GM12878 (cell line): ENCODE data around the gene CDC14A. TPM values are rescaled to one million over a fixed set of nuclear protein-coding genes. Genes with fewer than 3 reads are reported as not detected.

Source experiments
- ATAC-seq: fragments of 200-7000 bp; cut with Tn5 transposase; 3 replicates; pipeline ENCODE4 v1.9.1; 2020; ENCODE audit warnings: mild to moderate bottlenecking, moderate library complexity
- BruUV-seq: library from RNA; stranded (reverse); fragments of 400-500 nt; replicated peaks from 2 replicates; lab custom pipeline; 2021; lab: Mats Ljungman, UMichigan
- CTCF ChIA-PET: fragments of 300-600 bp; sonication (Branson Sonifier 250); formaldehyde crosslinking; extraction: SDS; loops from one replicate; lab custom pipeline; 2021; ENCODE audit warnings: inconsistent platforms; lab: Yijun Ruan, JAX
- POLR2A ChIA-PET: fragments of 350-600 bp; formaldehyde crosslinking; extraction: SDS; loops from one replicate; lab custom pipeline; 2021; ENCODE audit warnings: inconsistent platforms; lab: Charles Lee
- RAD21 ChIA-PET: fragments of 300-600 bp; sonication (Branson Sonifier 250); formaldehyde crosslinking; loops from one replicate; lab custom pipeline; 2023; ENCODE audit warnings: antibody characterized with exemption; ENCODE audit not compliant: unreplicated experiment; lab: Charles Lee
- SMC1A ChIA-PET: fragments of 300-600 bp; sonication (Branson Sonifier 250); formaldehyde crosslinking; loops from one replicate; lab custom pipeline; 2023; ENCODE audit not compliant: unreplicated experiment, uncharacterized antibody; lab: Charles Lee
- DNase-seq: peaks from one replicate; pipeline ENCODE4 v3.0.0-alpha.2; 2011; ENCODE audit warnings: low read depth, low spot score
- FAIRE-seq: peaks from 3 replicates; lab custom pipeline; 2011; peaks lifted over from hg19 to GRCh38; lab: Jason Lieb, UNC
- H2AFZ ChIP-seq: 2 replicates; pipeline ENCODE4 v1.6.0; 2011; ENCODE audit warnings: low read depth, low read length, control low read depth; ENCODE audit not compliant: control insufficient read depth
- H3K27ac ChIP-seq: 2 replicates; pipeline ENCODE4 v1.5.1; 2011; ENCODE audit warnings: control low read depth; ENCODE audit not compliant: control insufficient read depth, insufficient read depth
- H3K27me3 ChIP-seq, 2 experiments: replicated peaks in 1 of 2; 2 replicates each; pipeline versions ENCODE4 v1.6.0 to v1.6.1; 2011; ENCODE audit warnings: low read length in 1 of 2; ENCODE audit not compliant: control insufficient read depth in 2 of 2, insufficient read depth in 2 of 2
- H3K36me3 ChIP-seq, 2 experiments: 2 replicates each; pipeline ENCODE4 v1.5.1; 2011; ENCODE audit warnings: low read length in 1 of 2; ENCODE audit not compliant: control insufficient read depth in 2 of 2, insufficient read depth in 2 of 2
- H3K4me1 ChIP-seq: 2 replicates; pipeline ENCODE4 v1.6.1; 2011; ENCODE audit warnings: mild to moderate bottlenecking, low read length, moderate library complexity, mixed read lengths; ENCODE audit not compliant: control insufficient read depth, insufficient read depth
- H3K4me2 ChIP-seq: 2 replicates; pipeline ENCODE4 v1.6.0; 2011; ENCODE audit warnings: control low read depth; ENCODE audit not compliant: control insufficient read depth, insufficient read depth
- H3K4me3 ChIP-seq: fragments of 200-600 bp; sonication (generic); 2 replicates; pipeline ENCODE4 v1.5.1; 2016
- H3K79me2 ChIP-seq: 2 replicates; pipeline ENCODE4 v1.6.0; 2011; ENCODE audit warnings: low read length; ENCODE audit not compliant: control insufficient read depth, insufficient read depth
- H3K9ac ChIP-seq: 2 replicates; pipeline ENCODE4 v1.8.0; 2011; ENCODE audit warnings: low read length, control low read depth, mixed read lengths; ENCODE audit not compliant: control insufficient read depth, insufficient read depth
- H3K9me3 ChIP-seq: replicated peaks from 3 replicates; pipeline ENCODE4 v1.5.1; 2011; ENCODE audit warnings: mild to moderate bottlenecking, low read length; ENCODE audit not compliant: control insufficient read depth, insufficient read depth
- H4K20me1 ChIP-seq: 2 replicates; pipeline ENCODE4 v1.6.0; 2011; ENCODE audit not compliant: control insufficient read depth, insufficient read depth
- FOS ChIP-seq: IDR thresholded peaks from 3 replicates; pipeline ENCODE4 v1.6.1; 2011; ENCODE audit warnings: borderline replicate concordance; ENCODE audit not compliant: insufficient read length; ENCODE audit errors: extremely low read depth
- FOXK2 ChIP-seq: fragments of 450-650 bp; IDR thresholded peaks from 2 replicates; pipeline ENCODE4 v1.6.1; 2017; ENCODE audit warnings: mild to moderate bottlenecking, moderate library complexity
- HDGF ChIP-seq: fragments of 450-650 bp; IDR thresholded peaks from 2 replicates; pipeline ENCODE4 v1.6.1; 2016; ENCODE audit warnings: antibody characterized with exemption
- IRF4 ChIP-seq: IDR thresholded peaks from 2 replicates; pipeline ENCODE4 v1.6.1; 2011; ENCODE audit warnings: low read depth, low read length
- NR2C2 ChIP-seq: IDR thresholded peaks from 2 replicates; pipeline ENCODE4 v1.6.1; 2011; ENCODE audit warnings: borderline replicate concordance, low read depth; ENCODE audit not compliant: control insufficient read depth, insufficient read length
- PAX5 ChIP-seq: IDR thresholded peaks from 2 replicates; pipeline ENCODE4 v1.6.1; 2011; ENCODE audit warnings: low read depth, low read length, borderline replicate concordance
- RFX5 ChIP-seq: IDR thresholded peaks from 2 replicates; pipeline ENCODE4 v1.6.1; 2011; ENCODE audit warnings: low read depth, low read length, improper control_type of control experiment
- WRNIP1 ChIP-seq: IDR thresholded peaks from 2 replicates; pipeline ENCODE4 v1.6.1; 2011; ENCODE audit warnings: low read depth, low read length, improper control_type of control experiment, borderline replicate concordance
- ZNF274 ChIP-seq: IDR thresholded peaks from one replicate; pipeline ENCODE4 v1.8.0; 2011; ENCODE audit not compliant: insufficient read length, insufficient read depth
- WGBS: methylation state at CpG from one replicate; pipeline ENCODE4 v1.1.6; 2016; ENCODE audit warnings: low lambda C conversion rate; ENCODE audit not compliant: insufficient replicate concordance, insufficient coverage; ENCODE audit errors: missing lambda C conversion rate; 5-methylcytosine and 5-hydroxymethylcytosine counted together
- in situ Hi-C: fragments of 300-500 bp; cut with MboI; formaldehyde crosslinking; loops from 9 replicates; pipeline ENCODE4 v1.14.3; 2018; ENCODE audit warnings: mixed read lengths
- intact Hi-C: fragments of 100-400 bp; cut with micrococcal nuclease; formaldehyde crosslinking; loops from one replicate; pipeline ENCODE4 v1.14.2; 2022; ENCODE audit not compliant: unreplicated experiment
- polyA plus RNA-seq, 11 experiments: library from polyadenylated mRNA; depleted of rRNA in 4 of 11; unstranded in 6 of 11; stranded (reverse) in 5 of 11; fragments of >200 nt; fragmentation: Nextera tagmentation in 4 of 11; fragmentation: Illumina TruSeq in 1 of 11; extraction: Ambion mirVana in 4 of 11; extraction: Trizol in 1 of 11; gene quantifications; 1 replicate in 1 of 11; 2 replicates in 10 of 11; pipeline versions ENCODE4 v1.2.1 to v1.2.3, GENCODE V29; 2011 to 2016; ENCODE audit warnings: inconsistent platforms in 2 of 11, missing spikeins in 2 of 11, low read depth in 1 of 11
- total RNA-seq, 4 experiments: library from RNA; depleted of rRNA in 3 of 4; stranded (reverse); fragments of >200 nt in 3 of 4; fragmentation: Illumina TruSeq in 1 of 4; extraction: Trizol in 1 of 4; gene quantifications; 2 replicates each; pipeline versions ENCODE4 v1.2.1 to v1.2.3, GENCODE V29; 2013 to 2021
- TF ChIP-seq, protein P1 (sequence below): IDR thresholded peaks from 2 replicates; pipeline ENCODE4 v1.6.1; 2011; ENCODE audit warnings: mild to moderate bottlenecking, low read depth, low read length, moderate library complexity; ENCODE audit not compliant: insufficient replicate concordance
- TF ChIP-seq, protein P2 (sequence below): IDR thresholded peaks from 2 replicates; pipeline ENCODE4 v1.6.1; 2012; ENCODE audit warnings: mild to moderate bottlenecking, low read depth, low read length

CDC14A gene
- total and polyA plus RNA-seq, 10 of the 15 experiments (the other 5 are each of a cell fraction or from before 2014, with no cell fraction given), result 1.5 to 7.1 (median 5.5) TPM

DNA sequence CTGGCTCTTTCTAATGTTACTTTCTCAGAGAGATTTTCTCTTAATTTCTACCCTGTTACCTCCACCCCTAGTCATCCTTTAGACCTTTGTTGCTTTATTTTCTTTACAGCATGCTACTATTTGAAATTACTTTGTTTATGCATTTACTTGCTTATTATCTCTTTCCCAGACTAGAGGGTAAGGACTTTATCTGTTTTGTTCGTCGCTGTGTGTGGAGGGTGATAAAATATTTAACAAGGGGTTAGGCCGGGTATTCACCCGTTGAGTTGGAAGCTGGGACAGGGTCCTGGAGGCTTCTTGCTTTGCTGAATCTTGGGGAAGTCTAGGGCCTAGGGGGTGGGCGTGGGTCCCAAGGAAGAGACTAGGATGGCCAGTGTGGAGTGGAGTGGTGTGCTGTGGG is 43.6 kb downstream of the CDC14A start:
- POLR2A ChIA-PET, result interaction anchor here (0.9 kb wide), 1 partner anchor 19 kb away, joined by 3 read pairs; no protein-coding TSS in a partner anchor
- TF ChIP-seq, protein P1, sequence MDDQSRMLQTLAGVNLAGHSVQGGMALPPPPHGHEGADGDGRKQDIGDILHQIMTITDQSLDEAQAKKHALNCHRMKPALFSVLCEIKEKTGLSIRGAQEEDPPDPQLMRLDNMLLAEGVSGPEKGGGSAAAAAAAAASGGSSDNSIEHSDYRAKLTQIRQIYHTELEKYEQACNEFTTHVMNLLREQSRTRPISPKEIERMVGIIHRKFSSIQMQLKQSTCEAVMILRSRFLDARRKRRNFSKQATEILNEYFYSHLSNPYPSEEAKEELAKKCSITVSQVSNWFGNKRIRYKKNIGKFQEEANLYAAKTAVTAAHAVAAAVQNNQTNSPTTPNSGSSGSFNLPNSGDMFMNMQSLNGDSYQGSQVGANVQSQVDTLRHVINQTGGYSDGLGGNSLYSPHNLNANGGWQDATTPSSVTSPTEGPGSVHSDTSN, result no peak
- TF ChIP-seq IRF4, result no peak
- H3K9ac ChIP-seq, result no peak overlapping the region
- H3K79me2 ChIP-seq, result no peaks in the 10 kb centered on the region
- peaks cover 0 to 3% of the 10 kb centered on the region in 2 experiments; a peak in 2 of 4 replicates for H3K36me3 ChIP-seq
- no peaks in the 10 kb centered on the region for H4K20me1 ChIP-seq
- no peak overlapping the region for H2AFZ ChIP-seq
- in situ Hi-C loops, result no loop called here
- ATAC-seq (no peak), DNase-seq (no peak), FAIRE-seq (no peak)
- H3K4me1 ChIP-seq, result no peaks in the 10 kb centered on the region
- no peaks in the 10 kb centered on the region for H3K9me3 ChIP-seq
- SMC1A ChIA-PET, result interaction anchor here (1.0 to 3.3 kb wide), 7 partner anchors 9 to 113 kb away, joined by 3 to 18 read pairs (median 6); partner anchors contain the start of gene CDC14A
- no peak overlapping the region for H3K27ac ChIP-seq
- intact Hi-C loops, result no loop called here
- no peak overlapping the region for H3K4me3 ChIP-seq
- 83% methylated on average over 5 of the region's 5 CpGs for WGBS
- no TSS peak for BruUV-seq
- CTCF ChIA-PET, result interaction anchor here (0.6 to 2.3 kb wide), 8 partner anchors 13 to 339 kb away, joined by 3 to 9 read pairs (median 6); partner anchors contain the start of gene CDC14A
- no peak overlapping the region for H3K4me2 ChIP-seq
- RAD21 ChIA-PET, result interaction anchor here (0.7 to 1.0 kb wide), 2 partner anchors 10 to 327 kb away, joined by 3 read pairs; no protein-coding TSS in a partner anchor
- no peaks in the 10 kb centered on the region for H3K27me3 ChIP-seq

DNA sequence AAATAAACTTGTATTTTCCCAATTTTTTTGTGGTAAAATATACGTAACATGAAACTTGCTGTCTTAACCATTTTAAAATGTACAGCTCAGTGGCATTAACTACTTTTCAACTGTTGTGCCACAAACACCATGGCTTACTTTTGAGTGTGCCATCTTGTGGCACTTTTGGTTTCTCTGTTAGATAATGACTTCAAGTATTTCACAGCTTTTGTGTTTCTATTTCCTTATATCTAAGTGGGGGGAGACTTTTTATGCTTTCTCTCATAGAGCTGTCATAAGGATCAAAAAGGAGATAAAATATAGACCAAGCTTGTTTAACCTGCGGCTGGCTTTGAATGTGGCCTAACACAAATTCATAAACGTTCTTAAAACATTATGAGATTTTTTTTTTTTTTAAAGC is 44.3 kb downstream of the CDC14A start:
- Histone ChIP-seq H3K79me2 (no peaks in the 10 kb centered on the region), H3K9me3 (no peaks in the 10 kb centered on the region), H2AFZ (no peak overlapping the region), H4K20me1 (no peaks in the 10 kb centered on the region), H3K4me3 (no peak overlapping the region), H3K27ac (no peak overlapping the region), H3K9ac (no peak overlapping the region), H3K36me3 (peaks cover 0 to under 1% of the 10 kb centered on the region in 2 experiments; a peak in 2 of 4 replicates), H3K4me1 (no peaks in the 10 kb centered on the region), H3K27me3 (no peaks in the 10 kb centered on the region), H3K4me2 (no peak overlapping the region)
- POLR2A ChIA-PET, result interaction anchor here (0.9 to 1.9 kb wide), 4 partner anchors 11 to 41 kb away, joined by 3 to 8 read pairs (median 4); no protein-coding TSS in a partner anchor
- no TSS peak for BruUV-seq
- FAIRE-seq (peak; percentile 31), DNase-seq (no peak), ATAC-seq (peak; percentile 48)
- RAD21 ChIA-PET, result interaction anchor here (0.7 to 1.2 kb wide), 4 partner anchors 10 to 62 kb away, joined by 3 to 4 read pairs (median 3); no protein-coding TSS in a partner anchor
- CTCF ChIA-PET, result interaction anchor here (0.8 to 1.9 kb wide), 15 partner anchors 8 to 129 kb away, joined by 3 to 9 read pairs (median 3); partner anchors contain the start of gene CDC14A
- 95% methylated on average over 3 of the region's 3 CpGs for WGBS
- intact Hi-C loops (no loop called here), in situ Hi-C loops (no loop called here)
- SMC1A ChIA-PET, result interaction anchor here (0.7 to 3.3 kb wide), 11 partner anchors 10 to 618 kb away, joined by 3 to 18 read pairs (median 4); partner anchors contain the start of gene CDC14A
- TF ChIP-seq HDGF (no peak), FOXK2 (no peak), RFX5 (no peak), NR2C2 (no peak), FOS (no peak), ZNF274 (no peak), WRNIP1 (no peak), PAX5 (no peak)
- TF ChIP-seq, protein P2, sequence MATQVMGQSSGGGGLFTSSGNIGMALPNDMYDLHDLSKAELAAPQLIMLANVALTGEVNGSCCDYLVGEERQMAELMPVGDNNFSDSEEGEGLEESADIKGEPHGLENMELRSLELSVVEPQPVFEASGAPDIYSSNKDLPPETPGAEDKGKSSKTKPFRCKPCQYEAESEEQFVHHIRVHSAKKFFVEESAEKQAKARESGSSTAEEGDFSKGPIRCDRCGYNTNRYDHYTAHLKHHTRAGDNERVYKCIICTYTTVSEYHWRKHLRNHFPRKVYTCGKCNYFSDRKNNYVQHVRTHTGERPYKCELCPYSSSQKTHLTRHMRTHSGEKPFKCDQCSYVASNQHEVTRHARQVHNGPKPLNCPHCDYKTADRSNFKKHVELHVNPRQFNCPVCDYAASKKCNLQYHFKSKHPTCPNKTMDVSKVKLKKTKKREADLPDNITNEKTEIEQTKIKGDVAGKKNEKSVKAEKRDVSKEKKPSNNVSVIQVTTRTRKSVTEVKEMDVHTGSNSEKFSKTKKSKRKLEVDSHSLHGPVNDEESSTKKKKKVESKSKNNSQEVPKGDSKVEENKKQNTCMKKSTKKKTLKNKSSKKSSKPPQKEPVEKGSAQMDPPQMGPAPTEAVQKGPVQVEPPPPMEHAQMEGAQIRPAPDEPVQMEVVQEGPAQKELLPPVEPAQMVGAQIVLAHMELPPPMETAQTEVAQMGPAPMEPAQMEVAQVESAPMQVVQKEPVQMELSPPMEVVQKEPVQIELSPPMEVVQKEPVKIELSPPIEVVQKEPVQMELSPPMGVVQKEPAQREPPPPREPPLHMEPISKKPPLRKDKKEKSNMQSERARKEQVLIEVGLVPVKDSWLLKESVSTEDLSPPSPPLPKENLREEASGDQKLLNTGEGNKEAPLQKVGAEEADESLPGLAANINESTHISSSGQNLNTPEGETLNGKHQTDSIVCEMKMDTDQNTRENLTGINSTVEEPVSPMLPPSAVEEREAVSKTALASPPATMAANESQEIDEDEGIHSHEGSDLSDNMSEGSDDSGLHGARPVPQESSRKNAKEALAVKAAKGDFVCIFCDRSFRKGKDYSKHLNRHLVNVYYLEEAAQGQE, result no peak
